HL-60 (cell line): ENCODE results near the gene ARID1A.

Experiments
- DNase-seq, 2 experiments: peaks; one replicate each; pipeline ENCODE4 v3.0.0-alpha.2; 2010 to 2020; ENCODE audit warnings: low read depth in 1 of 2, low spot score in 1 of 2
- H3K27ac ChIP-seq: fragments of 250-450 bp; sonication (Bioruptor Pico); replicated peaks from 2 replicates; pipeline ENCODE4 v1.5.1; 2020; ENCODE audit warnings: mild to moderate bottlenecking, moderate library complexity
- H3K27me3 ChIP-seq: fragments of 250-450 bp; sonication (Bioruptor Pico); 2 replicates; pipeline ENCODE4 v1.5.1; 2021; ENCODE audit warnings: mild to moderate bottlenecking, moderate library complexity; ENCODE audit not compliant: insufficient read depth, poor library complexity, severe bottlenecking
- H3K4me3 ChIP-seq: replicated peaks from 2 replicates; pipeline ENCODE4 v1.5.1; 2011; ENCODE audit warnings: mild to moderate bottlenecking, control low read depth, low read length; ENCODE audit not compliant: insufficient read depth
- CTCF ChIP-seq: IDR thresholded peaks from one replicate; pipeline ENCODE4 v1.5.1; 2011; ENCODE audit warnings: low read length, control low read depth, inconsistent platforms; ENCODE audit not compliant: insufficient read depth
- GABPA ChIP-seq: IDR thresholded peaks from 2 replicates; pipeline ENCODE4 v1.6.1; 2012; ENCODE audit warnings: low read depth
- POLR2AphosphoS5 ChIP-seq: IDR thresholded peaks from 2 replicates; pipeline ENCODE4 v1.6.1; 2012; ENCODE audit warnings: low read depth
- SPI1 ChIP-seq: IDR thresholded peaks from 2 replicates; pipeline ENCODE4 v1.6.1; 2012; ENCODE audit warnings: low read depth, mild to moderate bottlenecking, borderline replicate concordance
- TF ChIP-seq, protein P1 (sequence below): IDR thresholded peaks from 2 replicates; pipeline ENCODE4 v1.6.1; 2012; ENCODE audit warnings: low read depth; ENCODE audit not compliant: insufficient replicate concordance

ARID1A gene

DNA sequence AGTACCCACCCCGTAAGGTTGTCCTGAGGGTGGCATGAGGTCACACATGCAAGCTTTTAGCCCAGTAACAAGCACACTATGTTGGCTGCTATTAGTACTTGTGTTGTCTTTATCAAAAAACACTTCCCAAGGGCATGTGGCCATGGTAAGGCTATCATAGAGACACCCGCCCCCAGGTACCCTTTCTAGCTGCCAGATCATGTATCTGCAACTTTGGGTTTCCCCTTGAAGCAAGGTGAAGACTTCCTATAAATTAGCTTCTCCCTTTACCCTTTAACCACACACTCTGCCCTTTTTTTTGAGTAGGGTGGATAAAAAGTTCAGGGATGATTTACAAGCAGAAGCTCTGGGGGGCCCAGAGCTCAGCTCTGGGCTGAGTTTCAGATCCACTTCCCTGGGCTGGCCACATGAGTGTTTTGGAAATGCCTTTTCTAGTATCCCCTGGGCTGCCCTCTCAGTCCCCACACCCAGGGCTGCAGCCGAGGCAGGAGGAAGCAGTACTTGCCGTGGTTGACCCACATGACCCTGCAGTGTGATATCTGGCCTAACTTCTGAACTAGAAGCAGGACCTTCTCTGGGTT, 132.7 kb downstream of the ARID1A start:
- TF ChIP-seq POLR2AphosphoS5 (no peak), SPI1 (no peak; the same call in 1 of the 2 replicates), GABPA (no peak), CTCF (no peak)
- TF ChIP-seq, protein P1, sequence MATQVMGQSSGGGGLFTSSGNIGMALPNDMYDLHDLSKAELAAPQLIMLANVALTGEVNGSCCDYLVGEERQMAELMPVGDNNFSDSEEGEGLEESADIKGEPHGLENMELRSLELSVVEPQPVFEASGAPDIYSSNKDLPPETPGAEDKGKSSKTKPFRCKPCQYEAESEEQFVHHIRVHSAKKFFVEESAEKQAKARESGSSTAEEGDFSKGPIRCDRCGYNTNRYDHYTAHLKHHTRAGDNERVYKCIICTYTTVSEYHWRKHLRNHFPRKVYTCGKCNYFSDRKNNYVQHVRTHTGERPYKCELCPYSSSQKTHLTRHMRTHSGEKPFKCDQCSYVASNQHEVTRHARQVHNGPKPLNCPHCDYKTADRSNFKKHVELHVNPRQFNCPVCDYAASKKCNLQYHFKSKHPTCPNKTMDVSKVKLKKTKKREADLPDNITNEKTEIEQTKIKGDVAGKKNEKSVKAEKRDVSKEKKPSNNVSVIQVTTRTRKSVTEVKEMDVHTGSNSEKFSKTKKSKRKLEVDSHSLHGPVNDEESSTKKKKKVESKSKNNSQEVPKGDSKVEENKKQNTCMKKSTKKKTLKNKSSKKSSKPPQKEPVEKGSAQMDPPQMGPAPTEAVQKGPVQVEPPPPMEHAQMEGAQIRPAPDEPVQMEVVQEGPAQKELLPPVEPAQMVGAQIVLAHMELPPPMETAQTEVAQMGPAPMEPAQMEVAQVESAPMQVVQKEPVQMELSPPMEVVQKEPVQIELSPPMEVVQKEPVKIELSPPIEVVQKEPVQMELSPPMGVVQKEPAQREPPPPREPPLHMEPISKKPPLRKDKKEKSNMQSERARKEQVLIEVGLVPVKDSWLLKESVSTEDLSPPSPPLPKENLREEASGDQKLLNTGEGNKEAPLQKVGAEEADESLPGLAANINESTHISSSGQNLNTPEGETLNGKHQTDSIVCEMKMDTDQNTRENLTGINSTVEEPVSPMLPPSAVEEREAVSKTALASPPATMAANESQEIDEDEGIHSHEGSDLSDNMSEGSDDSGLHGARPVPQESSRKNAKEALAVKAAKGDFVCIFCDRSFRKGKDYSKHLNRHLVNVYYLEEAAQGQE, result no peak
- no peaks in the 10 kb centered on the region for H3K27me3 ChIP-seq
- peak overlapping the region; percentile 6; the same call in 1 of the 2 replicates for H3K27ac ChIP-seq
- peak in 1 of 2 experiments; percentile 29 for DNase-seq
- H3K4me3 ChIP-seq, result no peak overlapping the region

- Histone ChIP-seq H3K27ac (0 out of 2 replicates have a peak overlapping the region, but pooled peaks have one; percentile 6), H3K4me3 (no peak overlapping the region), H3K27me3 (no peaks in the 10 kb centered on the region)
- DNase-seq, result no peak
- TF ChIP-seq POLR2AphosphoS5 (no peak), CTCF (no peak), SPI1 (no peak), GABPA (no peak)
- TF ChIP-seq, protein P1, result no peak
Observed at GRCh38 chr1:26829184-26829911, 133.5 kb downstream of the ARID1A start.

DNA sequence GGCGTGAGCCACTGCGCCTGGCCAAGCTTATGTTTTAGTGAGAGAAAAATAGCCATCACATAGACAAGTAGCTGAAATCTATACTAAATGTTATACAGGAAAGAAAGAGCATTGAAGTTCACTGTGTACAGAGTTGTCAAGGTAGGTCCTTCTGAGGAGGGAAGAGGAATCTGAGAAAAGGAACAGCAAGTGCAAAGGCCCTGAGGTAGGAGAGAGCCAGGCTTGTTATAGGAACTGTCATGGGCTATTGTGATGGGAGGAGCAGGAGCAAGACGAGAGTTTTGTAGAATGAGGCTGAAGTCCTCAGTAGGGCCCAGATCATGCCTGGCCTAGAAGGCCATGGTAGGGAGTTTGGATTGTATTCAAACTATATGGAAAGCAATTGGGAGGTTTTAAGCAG, 135.2 kb downstream of the ARID1A start:
- no peak overlapping the region for H3K4me3 ChIP-seq
- no peak overlapping the region for H3K27ac ChIP-seq
- no peak for TF ChIP-seq POLR2AphosphoS5
- no peak for TF ChIP-seq GABPA
- TF ChIP-seq, protein P1, result no peak
- TF ChIP-seq SPI1, result no peak
- TF ChIP-seq CTCF, result no peak
- no peak for DNase-seq
- no peaks in the 10 kb centered on the region for H3K27me3 ChIP-seq
